ENCODE results near the gene PTPRN2.

The PTPRN2 gene

DNA sequence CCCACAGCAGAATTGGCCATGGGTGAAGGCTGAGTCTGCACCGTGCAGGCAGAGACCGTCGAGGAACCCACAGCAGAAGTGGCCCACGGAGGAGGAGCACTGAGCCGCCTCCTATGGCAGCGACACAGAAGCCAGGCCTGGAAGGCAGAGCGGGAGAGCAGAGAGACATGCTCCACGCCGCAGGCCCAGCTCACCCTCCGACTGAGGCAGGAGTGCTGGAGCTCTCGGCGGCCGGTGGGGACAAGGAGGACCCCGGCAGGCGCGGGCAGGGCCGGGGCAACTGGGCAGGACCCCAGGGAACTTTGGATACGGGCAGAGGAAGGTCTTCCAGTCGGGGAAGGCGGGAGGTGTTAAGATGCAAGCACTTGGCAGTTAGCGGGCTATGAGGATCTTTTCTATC lies 830.4 kb downstream of the PTPRN2 start:
- H3K9me3 ChIP-seq (ENCODE audit: control insufficient read depth, insufficient read depth, low read length), result no peaks in the 10 kb centered on the region
- no peak overlapping the region for H3K9ac ChIP-seq (ENCODE audit: low read depth, low read length)

DNA sequence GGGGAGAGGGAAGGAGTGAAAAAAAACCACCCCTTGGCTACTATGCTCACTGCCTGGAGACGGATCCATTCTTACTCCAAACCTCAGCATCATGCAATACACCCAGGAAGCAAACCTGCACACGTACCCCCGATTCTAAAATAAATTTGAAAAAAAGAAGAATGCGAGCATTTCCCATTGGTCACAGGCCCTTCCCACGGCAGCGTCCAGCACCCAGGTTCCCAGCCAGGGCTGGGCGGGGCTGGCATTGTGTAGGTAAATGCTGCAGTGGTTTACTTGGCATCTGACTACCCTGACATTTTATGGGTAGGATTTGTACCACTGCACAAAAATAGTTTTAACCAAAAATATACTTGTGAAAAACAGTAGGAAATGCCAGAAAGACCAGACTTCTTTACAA lies 831.9 kb downstream of the PTPRN2 start:
- H3K36me3 ChIP-seq (ENCODE audit: insufficient read depth, low read length), result no peaks in the 10 kb centered on the region
- H3K9me3 ChIP-seq (ENCODE audit: control insufficient read depth, insufficient read depth, low read length), result no peaks in the 10 kb centered on the region
- H3K9ac ChIP-seq (ENCODE audit: low read depth, low read length), result no peak overlapping the region
- no peaks in the 10 kb centered on the region for H3K4me1 ChIP-seq (ENCODE audit: insufficient read depth, low read length)

More for the DNA sequence above, 830.4 kb downstream of the PTPRN2 start:
- H3K36me3 ChIP-seq (ENCODE audit: insufficient read depth, low read length), result no peaks in the 10 kb centered on the region
- H3K4me1 ChIP-seq (ENCODE audit: insufficient read depth, low read length), result no peaks in the 10 kb centered on the region

DNA sequence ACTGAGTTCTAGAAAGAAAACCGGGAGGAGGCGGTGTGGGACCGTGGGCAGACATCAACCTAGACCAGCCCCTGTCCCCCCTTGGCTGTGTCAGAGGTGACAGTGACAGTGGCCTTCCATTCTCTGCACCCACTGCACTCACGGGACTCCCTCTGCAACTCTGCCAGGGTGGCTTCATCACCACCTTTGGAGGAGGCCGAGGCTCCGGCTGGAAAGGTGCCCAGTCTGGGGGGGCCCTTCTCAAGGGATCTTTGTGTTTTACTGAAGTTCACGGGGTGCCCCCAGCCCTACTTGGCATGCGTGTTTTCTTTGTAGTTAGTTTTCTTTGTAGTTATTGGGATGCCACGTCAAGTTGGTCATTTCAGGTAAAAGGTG lies 833.2 kb downstream of the PTPRN2 start:
- H3K4me1 ChIP-seq (ENCODE audit: insufficient read depth, low read length), result no peaks in the 10 kb centered on the region
- H3K36me3 ChIP-seq (ENCODE audit: insufficient read depth, low read length), result no peaks in the 10 kb centered on the region
- H3K9ac ChIP-seq (ENCODE audit: low read depth, low read length), result no peak overlapping the region
- H3K9me3 ChIP-seq (ENCODE audit: control insufficient read depth, insufficient read depth, low read length), result no peaks in the 10 kb centered on the region

DNA sequence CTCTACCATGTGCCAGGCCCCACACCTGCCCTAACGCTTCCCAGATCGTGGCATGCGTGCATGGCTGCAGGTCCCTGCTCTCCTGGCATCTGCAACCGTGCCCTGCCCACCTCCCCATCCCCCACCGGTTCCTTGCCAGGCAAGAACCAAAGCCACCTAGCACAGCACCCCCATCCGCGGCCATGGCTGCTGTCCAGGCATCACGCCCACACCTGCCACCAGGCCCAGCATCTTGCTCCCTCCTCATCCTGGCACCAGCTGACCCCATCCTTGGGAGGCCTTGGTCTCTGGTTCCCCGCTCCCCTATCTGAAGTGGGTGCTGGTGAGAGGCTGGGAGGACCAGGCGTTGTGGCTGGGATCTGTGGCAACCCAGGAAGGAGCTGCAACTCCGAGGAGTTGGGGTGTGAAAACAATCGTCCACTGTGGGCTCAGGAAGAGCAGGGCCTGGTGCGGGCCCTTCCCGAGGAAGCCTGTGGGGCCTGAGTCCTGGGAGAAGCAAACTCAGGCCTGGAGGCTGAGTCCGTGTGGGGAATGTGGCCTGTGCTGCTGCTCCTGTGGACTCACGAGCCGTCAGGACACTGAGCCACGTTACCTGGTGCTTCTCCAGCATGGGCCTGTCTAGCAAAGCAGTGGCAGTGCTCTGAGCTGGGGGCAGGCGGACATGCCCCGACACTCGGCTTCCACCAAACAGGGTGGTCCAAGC lies 833.8 kb downstream of the PTPRN2 start:
- H3K9me3 ChIP-seq (ENCODE audit: control insufficient read depth, insufficient read depth, low read length), result no peaks in the 10 kb centered on the region
- no peaks in the 10 kb centered on the region for H3K4me1 ChIP-seq (ENCODE audit: insufficient read depth, low read length)
- H3K36me3 ChIP-seq (ENCODE audit: insufficient read depth, low read length), result no peaks in the 10 kb centered on the region
- no peak overlapping the region for H3K9ac ChIP-seq (ENCODE audit: low read depth, low read length)

DNA sequence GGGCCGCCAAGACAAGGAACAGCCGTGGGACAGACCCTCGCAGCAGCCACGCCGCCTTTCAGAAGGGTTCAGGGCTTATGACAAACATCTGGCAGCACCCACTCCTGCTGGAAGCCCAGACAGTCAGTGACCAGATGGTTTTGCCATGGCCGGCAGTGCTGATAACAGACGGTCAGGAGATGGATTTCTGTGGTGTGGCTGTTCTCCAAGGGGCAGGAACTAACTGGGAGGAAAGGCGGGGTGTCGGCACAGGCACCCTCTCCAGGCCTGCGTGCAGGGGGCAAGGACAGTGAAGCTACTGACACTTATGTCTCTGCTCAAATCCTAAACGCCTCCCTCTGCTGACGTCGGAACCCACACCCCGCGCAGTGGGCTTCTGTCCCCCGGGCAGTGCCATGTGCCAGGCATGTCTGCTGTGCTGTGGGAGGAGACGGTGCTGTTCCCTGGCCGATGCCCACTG lies 834.8 kb downstream of the PTPRN2 start:
- H3K4me1 ChIP-seq (ENCODE audit: insufficient read depth, low read length), result no peaks in the 10 kb centered on the region
- no peaks in the 10 kb centered on the region for H3K36me3 ChIP-seq (ENCODE audit: insufficient read depth, low read length)
- no peaks in the 10 kb centered on the region for H3K9me3 ChIP-seq (ENCODE audit: control insufficient read depth, insufficient read depth, low read length)
- H3K9ac ChIP-seq (ENCODE audit: low read depth, low read length), result no peak overlapping the region

DNA sequence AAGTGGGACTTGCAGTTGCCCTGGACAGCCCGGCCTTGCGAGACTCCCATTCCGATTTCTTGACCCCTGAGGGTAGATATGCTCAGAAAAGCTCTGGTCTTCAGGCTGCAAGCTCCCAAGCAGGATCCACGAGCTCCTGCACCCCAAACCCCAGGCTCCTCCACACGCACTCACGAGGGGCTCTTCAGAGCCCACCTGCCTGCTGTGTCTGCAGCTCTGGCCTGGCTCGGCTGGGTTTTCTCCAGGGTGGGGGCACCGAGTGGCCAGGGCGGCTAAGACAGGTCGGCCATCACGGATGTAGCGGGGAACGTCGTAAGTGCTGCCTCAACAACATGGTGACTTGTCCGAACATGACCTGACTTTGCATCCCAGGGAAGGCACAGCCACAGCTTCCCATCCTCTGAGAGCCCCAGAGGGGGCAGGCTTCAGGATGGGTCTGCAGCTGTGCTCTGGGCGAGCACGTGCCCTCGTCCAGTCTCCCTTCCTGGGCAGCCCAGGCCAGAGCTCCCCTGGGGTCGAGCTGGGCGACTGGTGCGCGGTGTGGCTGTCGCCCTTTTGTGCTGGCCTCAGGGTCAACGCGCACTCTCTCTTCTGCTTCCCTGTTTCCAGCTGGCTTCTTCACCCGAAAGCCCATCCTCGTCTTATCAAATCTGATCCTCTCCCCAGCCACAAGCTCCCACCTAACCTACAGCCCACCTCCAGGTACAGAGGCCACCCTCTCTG lies 835.5 kb downstream of the PTPRN2 start:
- Histone ChIP-seq H3K9ac (ENCODE audit: low read depth, low read length) (no peak overlapping the region), H3K9me3 (ENCODE audit: control insufficient read depth, insufficient read depth, low read length) (no peaks in the 10 kb centered on the region), H3K36me3 (ENCODE audit: insufficient read depth, low read length) (no peaks in the 10 kb centered on the region), H3K4me1 (ENCODE audit: insufficient read depth, low read length) (no peaks in the 10 kb centered on the region)

DNA sequence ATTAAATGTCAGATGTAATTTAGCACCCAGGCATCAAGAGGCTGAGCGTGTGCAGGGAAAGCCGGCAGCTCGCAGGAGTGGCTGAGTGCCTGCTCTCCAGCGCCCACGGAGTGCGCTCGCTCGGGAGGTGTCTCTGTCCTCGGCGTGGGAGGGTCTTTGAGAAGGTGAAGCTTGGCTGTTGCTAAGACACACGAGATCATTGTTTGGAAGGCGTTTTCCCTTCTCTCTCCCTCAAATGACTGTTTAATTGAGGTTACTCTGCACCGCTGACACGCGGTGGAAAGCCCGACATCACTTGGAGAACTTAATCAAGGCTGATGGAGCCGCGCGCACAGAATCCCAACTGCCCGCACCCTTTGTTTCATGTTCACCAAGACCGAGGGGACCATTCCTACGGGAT lies 836.2 kb downstream of the PTPRN2 start:
- H3K9ac ChIP-seq (ENCODE audit: low read depth, low read length), result no peak overlapping the region
- H3K9me3 ChIP-seq (ENCODE audit: control insufficient read depth, insufficient read depth, low read length), result no peaks in the 10 kb centered on the region
- no peaks in the 10 kb centered on the region for H3K36me3 ChIP-seq (ENCODE audit: insufficient read depth, low read length)
- H3K4me1 ChIP-seq (ENCODE audit: insufficient read depth, low read length), result no peaks in the 10 kb centered on the region

DNA sequence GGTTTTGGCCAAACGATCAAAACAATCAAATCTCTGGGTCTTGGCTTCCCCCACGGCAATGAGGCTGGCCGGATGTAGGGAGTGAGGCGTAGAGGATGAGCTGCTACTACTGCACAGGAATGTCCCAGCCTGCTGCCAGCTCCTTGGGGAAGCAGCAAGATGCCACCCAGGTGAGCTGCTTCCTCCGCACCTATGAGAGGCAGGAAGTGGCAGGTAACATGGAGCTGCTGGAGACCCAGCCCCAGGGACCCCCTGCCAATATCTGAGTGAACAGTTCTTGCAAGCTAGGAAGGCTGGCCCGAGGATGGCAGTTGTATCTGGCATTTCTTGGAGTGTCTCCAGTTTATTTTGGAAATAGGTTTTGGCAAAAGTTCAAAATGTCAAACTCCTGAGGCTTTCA lies 837.3 kb downstream of the PTPRN2 start:
- Histone ChIP-seq H3K9ac (ENCODE audit: low read depth, low read length) (no peak overlapping the region), H3K4me1 (ENCODE audit: insufficient read depth, low read length) (no peaks in the 10 kb centered on the region), H3K9me3 (ENCODE audit: control insufficient read depth, insufficient read depth, low read length) (no peaks in the 10 kb centered on the region), H3K36me3 (ENCODE audit: insufficient read depth, low read length) (no peaks in the 10 kb centered on the region)

DNA sequence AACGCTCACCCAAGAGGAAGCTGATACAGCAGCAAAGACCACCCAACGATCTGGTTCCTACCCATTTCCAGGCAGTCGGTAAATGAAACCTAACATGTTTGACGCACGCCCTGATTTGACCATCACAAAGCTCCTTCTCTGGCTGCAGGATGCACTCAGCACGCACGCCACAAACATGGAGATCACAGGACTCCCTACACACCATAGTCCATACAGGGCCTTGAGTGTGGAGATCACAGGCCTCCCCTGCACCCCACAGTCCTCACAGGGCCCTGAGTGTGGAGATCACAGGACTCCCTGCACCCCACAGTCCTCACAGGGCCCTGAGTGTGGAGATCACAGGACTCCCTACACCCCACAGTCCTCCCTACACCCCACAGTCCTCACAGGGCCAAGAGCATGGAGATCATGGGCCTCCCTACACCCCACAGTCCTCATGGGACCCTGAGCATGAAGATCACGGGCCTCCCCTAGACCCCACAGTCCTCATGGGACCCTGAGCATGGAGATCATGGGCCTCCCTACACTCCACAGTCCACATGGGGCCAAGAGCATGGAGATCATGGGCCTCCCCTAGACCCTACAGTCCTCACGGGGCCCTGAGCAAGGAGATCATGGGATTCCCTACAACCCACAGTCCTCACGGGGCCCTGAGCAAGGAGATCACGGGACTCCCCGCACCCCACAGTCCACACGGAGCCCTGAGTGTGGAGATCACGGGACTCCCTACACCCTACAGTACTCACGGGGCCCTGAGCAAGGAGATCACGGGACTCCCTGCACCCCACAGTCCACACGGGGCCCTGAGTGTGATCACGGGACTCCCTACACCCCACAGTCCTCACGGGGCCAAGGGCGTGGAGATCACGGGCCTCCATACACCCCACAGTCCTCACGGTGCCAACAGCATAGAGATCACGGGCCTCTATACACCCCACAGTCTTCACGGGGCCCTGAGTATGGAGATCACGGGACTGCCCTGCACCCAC lies 841.6 kb downstream of the PTPRN2 start:
- Histone ChIP-seq H3K9ac (ENCODE audit: low read depth, low read length) (no peak overlapping the region), H3K36me3 (ENCODE audit: insufficient read depth, low read length) (no peaks in the 10 kb centered on the region), H3K9me3 (ENCODE audit: control insufficient read depth, insufficient read depth, low read length) (no peaks in the 10 kb centered on the region), H3K4me1 (ENCODE audit: insufficient read depth, low read length) (no peaks in the 10 kb centered on the region)

DNA sequence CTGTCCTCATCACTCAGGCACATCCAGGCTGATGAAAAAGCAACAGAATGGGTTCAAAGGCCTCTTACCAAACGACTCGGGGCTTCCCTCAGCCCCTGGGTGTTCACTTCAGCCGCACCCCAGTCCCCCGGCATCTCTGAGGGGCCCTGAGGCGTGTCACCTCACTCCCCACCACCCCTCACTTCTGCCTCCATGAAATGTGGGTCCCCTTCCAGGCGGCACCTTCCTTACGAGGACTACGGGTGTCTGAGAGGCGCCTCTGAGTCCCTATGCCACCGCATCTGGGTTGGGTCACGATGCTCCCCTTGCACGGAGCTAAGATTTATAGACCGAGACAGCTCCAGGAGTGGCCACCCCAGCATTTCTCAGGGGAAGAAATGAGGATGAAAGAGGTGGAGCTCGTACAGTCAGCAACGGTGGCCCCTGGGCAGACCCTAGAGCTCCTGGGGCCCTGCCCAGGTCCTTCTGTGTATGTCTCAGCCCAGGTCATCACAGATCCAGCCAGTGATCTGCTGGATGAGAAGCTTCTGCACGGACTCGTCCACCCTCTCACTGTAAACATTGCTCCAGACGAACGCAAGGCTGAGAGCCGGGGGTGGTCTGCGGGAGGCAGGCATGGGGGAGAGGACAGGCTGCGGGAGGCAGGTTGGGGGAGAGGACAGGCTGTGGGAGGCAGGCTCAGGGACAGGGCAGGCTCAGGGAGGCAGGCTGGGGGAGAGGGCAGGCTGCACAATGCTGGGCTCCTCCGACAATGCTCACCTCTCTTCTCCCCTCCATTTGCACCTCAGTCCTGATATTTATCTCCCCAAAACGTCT lies 842.6 kb downstream of the PTPRN2 start:
- no peaks in the 10 kb centered on the region for H3K36me3 ChIP-seq (ENCODE audit: insufficient read depth, low read length)

DNA sequence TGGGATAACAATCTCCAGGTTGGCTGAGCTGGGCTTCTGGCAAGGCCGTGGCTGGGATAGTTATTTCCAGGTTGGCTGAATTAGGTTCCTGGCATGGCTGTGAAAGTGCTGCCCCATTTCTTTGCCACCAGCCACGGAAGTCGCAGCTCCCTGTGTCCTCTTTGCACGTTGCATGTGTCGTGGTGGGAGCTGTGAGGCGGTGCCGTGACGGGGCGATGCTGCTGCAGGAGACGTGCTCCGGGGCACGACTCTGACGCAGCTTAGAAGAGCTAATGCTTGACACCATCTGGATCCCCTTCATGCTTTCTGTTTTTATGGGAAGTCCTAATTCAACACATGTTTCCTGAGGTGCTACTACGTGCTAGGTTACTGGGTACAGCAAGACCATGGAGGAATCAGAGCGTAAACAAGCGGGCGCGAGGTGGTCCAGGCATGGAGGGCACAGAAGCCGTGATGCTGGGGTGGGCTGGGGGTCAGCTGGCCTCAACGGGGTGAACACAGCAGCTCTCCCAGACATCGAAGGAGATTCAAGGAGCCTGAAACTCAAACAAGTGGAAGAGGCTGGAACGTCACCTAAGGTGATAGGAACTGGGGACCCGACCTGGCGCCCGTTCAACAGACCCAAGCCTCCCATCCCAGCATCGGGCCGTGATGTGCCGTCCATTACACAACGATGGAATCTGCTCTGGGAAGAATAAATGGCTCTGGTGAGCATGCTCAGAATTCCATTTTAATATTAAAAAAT lies 843.7 kb downstream of the PTPRN2 start:
- Histone ChIP-seq H3K36me3 (ENCODE audit: insufficient read depth, low read length) (no peaks in the 10 kb centered on the region), H3K9ac (ENCODE audit: low read depth, low read length) (no peak overlapping the region), H3K9me3 (ENCODE audit: control insufficient read depth, insufficient read depth, low read length) (no peaks in the 10 kb centered on the region), H3K4me1 (ENCODE audit: insufficient read depth, low read length) (no peaks in the 10 kb centered on the region)

More for the DNA sequence above, 842.6 kb downstream of the PTPRN2 start:
- Histone ChIP-seq H3K9ac (ENCODE audit: low read depth, low read length) (no peak overlapping the region), H3K9me3 (ENCODE audit: control insufficient read depth, insufficient read depth, low read length) (no peaks in the 10 kb centered on the region), H3K4me1 (ENCODE audit: insufficient read depth, low read length) (no peaks in the 10 kb centered on the region)

DNA sequence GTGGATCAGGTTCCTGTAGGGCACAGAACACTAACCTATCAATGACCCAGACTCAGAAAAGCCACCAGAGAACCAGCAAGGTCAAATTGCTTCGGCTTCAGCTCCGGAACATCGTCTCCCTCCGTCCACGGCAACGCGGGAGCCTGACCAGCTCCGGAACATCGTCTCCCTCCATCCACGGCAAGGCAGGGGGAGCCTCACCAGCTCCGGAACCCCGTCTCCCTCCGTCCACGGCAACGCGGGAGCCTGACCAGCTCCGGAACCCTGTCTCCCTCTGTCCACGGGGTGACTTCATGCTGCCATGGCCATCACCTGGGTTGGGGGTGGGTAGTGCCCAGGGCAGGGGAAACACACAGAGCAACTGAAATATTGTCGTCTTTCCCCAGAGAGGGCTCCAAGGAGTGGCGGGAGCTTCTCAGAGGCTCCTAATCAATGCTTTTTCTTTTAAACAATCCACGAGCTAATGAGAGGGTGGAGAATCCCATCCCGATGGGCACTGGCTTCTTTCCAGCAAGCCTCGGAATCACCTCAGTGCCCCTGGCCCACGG lies 847.3 kb downstream of the PTPRN2 start:
- Histone ChIP-seq H3K36me3 (ENCODE audit: insufficient read depth, low read length) (no peaks in the 10 kb centered on the region), H3K4me1 (ENCODE audit: insufficient read depth, low read length) (0 out of 2 replicates have a peak, but pooled peaks cover 8% of the 10 kb centered on the region), H3K9me3 (ENCODE audit: control insufficient read depth, insufficient read depth, low read length) (no peaks in the 10 kb centered on the region), H3K9ac (ENCODE audit: low read depth, low read length) (no peak overlapping the region)

DNA sequence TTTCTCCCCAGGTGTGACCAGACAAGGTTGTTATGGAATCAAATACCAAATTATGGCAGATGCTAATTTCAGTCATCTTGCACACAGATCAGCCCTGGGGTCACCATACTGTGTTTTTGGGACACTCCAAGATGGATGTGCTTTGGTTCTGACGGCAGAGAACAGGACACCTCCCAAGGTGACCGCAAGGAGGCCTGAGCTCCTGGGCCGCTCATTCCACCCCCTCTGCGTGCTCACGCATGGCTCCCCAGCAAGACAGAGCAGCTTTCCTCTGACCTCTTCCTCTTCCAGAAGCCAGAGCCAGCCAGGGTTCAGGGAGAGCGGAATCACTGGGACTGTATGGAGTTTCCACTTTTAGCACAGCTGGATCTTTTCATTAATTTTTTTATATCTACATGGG lies 848.0 kb downstream of the PTPRN2 start:
- Histone ChIP-seq H3K36me3 (ENCODE audit: insufficient read depth, low read length) (no peaks in the 10 kb centered on the region), H3K9me3 (ENCODE audit: control insufficient read depth, insufficient read depth, low read length) (no peaks in the 10 kb centered on the region), H3K4me1 (ENCODE audit: insufficient read depth, low read length) (0 out of 2 replicates have a peak, but pooled peaks cover 8% of the 10 kb centered on the region), H3K9ac (ENCODE audit: low read depth, low read length) (no peak overlapping the region)

Data from ES-I3 (cell line).